HG02571 (cell line): ENCODE results near the gene IL24.

Source experiments
- ATAC-seq: cut with Tn5 transposase; IDR thresholded peaks from one replicate; pipeline ENCODE4 v1.9.1; 2021; ENCODE audit warnings: mild to moderate bottlenecking, moderate library complexity; ENCODE audit not compliant: unreplicated experiment

Gene IL24

DNA sequence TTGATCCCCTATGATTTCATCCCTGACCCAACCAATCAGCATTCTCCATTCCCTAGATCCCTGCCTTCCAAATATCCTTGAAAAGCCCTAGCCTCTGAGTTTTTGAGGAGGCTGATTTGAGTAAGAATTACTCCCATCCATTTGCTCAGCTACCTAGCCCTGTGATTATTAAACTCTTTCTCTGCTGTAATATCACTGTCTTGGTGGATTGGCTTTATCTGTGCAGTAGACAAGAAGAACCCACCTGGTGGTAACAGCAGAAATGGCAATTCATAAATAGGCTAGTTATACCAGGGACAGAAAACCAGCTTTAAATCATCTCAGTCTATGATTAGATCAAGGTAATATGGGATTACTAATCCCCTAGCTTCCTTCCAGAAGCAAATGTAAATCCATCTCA is 18.8 kb upstream of the IL24 start:
- no peak for ATAC-seq

DNA sequence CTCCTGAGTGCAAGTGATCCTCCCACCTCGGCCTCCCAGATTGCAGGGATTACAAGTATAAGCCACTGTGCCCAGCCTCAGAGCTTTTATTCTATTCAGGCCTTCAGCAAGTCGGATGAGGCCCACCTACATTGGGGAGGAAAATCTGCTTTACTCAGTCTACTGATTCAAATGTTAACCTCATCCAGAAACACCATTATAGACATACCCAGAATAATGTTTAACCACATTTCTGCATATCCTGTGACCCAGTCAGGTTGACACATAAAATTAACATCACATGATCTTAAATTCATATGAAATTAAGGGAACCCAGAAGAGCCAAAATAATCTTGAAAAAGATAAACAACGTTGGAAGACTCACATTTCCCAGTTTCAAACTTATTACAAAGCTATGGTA is 16.9 kb upstream of the IL24 start:
- ATAC-seq: no peak

DNA sequence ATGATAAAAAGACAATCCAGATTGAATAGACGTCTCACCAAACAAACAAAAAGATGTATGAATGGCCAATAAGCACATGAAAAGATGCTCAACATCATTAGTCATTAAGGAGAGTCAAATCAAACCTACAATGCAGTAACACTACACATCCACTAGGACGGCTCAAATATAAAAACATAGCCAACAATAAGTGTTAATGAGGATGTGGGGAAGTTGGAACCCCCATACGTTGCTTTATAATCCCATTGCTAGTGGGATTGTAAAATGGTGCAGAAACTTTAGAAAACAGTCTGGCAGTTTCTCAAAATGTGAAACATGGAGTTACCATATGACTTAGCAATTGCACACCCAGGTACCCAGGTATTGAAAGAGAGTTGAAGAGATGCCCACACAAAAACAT is 14.7 kb upstream of the IL24 start:
- ATAC-seq: no peak

DNA sequence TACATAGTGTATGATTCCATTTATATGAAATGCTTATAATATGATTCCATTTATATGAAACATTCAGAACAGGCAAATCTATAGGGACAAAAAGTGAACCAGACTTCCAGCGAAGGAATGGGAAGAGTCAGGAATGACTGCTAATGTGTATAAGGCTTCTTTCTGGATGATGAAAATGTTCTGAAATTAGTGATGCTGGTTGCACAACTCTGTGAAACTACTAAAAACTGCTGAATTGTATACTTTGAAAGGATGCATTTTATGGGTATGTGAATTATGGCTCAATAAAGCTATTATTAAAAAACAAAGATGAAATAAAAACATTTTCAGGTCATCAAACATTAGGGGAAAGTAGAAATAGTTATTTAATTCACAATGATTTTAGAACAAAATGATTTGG is 14.1 kb upstream of the IL24 start:
- no peak for ATAC-seq

DNA sequence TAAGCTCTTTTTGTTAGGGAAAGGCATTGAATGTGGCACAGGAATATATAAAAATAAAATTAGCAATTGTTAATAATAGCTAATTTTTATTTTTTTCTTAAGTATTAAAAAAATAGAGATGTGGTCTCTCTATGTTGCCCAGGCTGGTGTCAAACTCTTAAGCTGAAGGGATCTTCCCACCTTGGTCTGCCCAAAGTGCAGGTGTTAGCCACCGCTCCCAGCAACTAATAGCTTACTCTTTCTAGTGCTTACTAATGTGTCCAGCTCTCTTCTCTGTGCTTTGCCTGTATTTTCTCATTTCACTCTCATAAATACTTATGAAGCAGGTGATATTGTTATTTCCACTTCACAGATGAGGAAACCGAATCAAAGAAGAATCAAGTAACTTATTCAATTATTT is 13.4 kb upstream of the IL24 start:
- ATAC-seq: no peak

DNA sequence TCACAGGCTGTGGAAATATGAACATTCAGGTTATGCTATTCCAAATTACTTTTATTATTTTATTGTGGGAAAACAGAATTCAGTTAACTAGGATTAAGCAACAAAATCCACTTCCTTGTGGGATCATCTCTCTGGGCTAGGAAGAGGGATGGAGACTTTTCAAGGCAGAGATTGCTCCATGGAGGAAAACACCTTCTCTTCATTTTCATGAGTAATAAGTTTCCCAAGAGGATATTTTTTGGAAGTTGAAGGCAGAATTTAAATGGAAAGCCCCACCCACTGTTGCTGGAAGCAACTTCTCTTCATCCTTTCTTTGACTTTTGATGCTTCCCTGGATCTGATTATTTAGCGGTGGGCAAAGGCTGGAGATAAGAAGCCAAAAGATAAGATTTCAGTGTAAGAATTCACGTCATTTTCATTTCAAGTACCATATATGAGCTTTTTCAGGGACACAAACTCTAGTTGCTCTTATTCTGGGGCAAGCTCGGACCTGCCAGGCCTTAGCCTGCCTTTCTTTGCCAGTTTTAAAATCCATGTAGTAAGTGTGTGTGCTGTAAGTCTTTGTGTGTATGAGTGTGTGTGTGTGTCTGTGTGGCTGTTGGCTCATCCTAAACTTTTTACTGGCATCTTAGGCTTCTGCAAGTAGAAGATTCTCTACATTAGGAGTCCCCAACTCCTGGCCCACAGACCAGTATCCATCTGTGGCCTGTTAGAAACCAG is 11.7 kb upstream of the IL24 start:
- ATAC-seq: no peak

DNA sequence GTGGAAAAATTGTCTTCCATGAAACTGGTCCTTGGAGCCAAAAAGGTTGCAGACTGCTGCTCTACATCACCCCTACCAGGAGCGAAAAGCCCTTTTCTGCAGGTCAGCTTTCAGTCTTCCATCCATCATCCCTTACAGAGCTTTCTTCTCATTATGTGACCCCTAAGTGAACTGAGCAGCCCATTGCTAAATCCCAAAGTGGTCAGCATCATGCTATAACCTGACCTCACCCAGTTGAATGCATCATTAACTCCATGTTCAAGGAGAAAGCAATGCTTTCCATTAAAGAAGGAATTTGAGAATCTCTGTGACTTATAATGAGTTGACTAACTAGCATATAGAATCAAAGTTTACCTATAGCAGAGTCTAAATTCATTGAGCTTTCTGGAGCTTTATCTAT is 10.4 kb upstream of the IL24 start:
- no peak for ATAC-seq

DNA sequence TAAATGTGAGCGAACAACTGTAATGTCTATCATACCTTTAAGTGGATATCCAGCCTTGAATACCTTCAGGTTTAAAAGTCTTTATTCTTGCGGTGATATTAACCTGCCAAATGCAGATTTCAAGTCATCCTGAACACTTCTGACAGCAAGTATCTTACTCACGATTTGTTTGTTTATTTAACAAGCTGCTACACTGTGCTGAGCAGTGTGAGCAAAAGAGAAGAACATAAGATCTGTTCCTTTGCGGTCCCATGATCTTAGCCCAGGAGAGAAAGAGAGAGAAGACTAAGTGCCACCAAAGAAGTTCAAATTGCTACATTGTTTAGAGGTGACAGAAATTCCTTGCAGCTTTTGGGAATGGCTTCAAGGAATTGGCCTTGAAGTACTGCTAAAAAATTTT is 9.5 kb upstream of the IL24 start:
- ATAC-seq: no peak

DNA sequence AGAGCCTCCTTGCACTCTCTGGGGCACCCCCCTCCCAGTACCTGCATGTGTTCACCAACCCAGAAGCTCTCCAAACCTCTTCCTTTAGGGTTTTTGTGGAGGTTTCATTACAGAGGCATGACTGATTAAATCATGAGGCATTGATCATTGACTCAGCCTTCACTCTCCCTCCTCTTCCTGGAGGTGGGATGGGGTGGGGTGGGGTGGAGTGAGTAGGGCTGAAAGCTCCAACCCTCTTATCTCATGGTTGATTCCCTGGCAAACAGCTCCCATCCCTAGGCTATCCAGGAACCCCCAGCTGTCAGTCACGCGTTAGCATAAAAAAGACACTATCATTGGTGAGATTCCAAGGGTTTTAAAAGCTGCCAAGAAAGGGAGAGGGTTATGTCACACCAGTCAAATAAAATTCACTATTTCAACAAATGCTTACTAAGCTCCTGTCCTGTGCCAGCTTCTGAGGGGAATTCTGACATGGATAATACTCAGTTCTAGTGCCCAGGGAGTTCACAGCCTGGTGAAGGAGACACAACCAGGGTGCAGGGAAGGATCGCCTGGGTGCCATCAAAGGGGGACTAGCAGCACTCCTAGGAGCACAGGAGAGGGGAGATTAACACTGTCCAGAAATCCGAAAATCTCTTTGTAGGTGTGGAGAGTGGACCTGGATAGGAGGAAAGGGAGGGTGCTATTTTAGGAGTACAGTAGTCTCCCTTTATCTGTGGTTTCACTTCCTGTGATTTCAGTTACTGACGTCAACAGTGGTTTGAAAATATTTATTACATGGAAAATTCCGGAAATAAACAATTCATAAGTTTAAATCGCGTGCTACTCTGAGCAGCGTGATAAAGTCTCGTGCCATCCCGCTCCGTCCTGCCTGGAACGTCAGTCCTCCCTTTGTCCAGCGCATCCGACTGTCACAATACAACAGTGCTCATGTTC is 6.8 kb upstream of the IL24 start:
- ATAC-seq: no peak

DNA sequence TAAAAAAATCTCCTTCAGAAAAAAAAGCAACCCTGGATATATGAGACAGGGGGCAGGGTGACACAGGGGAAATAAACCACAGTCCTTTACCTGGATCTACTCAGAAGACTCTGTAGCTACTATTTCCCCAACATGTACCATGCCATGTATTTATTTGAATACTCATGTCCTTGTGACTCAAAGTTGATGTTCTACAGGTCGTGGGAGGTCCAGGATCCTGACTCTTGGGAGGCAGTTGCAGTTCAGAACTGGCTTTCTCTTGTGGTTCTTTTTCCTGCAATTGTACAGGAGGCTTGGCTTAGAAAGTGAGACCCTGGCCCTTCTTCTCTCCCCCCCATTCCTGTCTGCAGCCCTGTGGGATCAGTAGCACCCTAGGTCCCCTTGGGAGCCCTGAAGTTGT is 5.8 kb upstream of the IL24 start:
- no peak for ATAC-seq

DNA sequence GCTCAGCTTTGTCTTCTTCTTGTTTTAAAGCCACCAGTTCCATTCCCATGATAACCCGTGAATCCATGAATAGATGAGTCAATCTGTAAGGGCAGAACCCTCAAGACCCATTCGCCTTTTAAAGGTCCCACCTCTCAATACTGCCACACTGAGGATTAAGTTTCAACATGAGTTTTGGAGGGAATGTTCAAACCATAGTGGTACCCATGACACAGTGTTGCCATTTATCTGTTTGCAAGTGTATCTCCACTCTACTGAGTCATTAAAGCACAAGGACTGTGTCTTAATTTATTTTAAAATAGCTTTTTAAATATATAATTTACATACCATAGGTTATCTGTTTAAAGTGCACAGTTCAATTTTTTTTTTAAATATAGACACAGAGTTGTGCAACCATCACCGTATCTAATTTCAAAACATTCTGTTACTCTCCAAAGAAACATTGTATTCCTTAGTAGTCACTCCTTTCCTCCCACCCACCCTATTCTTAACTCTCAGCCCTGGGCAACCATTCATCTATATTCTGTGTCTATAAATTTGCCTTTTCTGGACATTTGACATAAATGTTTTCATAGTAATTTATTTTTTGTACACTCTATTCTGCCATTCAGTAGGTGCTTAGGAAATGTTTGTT is 4.8 kb upstream of the IL24 start:
- ATAC-seq: no peak

DNA sequence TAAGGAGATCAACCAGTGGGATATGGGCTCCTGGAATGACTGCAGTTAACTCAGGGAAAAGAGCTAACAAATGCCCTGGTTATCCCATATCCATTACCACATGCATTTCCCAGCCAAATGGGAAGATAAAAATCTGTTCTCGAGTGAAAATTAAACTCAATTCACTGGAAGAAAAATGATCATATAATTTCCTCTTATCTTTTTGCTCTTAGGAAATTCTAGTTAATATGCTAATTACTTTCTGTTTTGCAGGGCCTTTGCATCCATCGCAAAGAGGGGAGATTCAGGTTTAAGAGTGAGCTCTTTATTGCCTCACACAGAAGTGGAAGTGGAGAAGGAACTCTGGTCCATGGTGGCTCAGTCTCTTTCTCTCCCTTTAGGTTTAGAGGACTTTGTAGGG is 3.9 kb upstream of the IL24 start:
- no peak for ATAC-seq

DNA sequence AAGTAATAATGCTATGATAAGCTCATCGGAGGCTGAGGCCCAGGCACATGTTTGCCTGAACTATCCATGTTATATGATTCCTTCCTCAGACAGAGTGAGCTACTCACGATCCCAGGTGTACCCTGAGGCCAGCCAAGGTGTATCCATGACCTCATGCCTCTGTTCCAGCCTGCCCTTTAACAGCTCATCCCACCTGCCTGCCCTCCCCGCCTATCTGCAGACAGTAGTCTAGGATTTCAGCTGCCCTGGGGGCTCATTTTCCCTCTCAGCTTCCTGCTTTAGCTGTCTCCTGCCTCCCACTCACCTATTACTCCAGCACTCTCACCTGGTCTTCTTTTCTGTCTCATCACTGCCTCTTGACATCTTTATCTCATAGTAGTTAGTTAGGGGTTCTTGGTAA is 1.9 kb upstream of the IL24 start:
- ATAC-seq: no peak

DNA sequence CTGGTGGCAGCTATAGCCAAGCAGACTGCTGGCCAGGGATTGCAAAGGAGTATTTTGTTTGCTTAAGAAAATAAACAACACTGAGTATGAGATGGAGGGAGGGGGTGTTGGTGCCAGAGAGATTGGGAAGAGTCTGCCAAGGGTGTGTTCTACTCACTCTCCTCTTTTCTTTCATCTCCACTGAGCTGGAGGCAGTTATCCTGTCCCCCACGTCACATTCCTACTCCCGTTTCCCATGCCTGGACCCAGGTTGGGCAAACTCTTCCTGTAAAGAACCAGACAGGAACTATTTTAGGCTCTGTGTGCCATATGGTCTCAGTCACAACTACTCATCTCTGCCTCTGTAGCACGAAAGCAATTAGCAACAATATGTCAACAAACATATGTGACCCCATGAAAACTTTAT is 1.4 kb upstream of the IL24 start:
- no peak for ATAC-seq

DNA sequence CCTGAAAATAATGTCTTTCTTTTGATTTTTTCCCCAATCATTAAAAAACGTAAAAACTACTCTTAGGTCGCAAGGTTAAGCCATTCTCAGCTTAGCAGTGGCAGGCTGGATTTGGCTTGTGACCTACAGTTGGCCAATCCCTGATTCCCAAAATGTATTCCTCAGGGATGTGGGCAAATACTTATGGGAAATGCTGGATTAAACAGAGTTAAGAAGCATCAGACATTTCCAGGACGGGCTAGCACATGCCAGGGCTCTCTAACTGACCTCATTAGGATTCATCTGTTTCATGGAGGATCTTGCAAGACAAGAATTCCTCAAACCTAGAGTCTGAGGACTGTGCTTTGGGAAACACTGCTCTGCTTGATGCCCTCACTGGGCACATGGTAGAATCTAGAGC is 982 bp upstream of the IL24 start:
- no peak for ATAC-seq

DNA sequence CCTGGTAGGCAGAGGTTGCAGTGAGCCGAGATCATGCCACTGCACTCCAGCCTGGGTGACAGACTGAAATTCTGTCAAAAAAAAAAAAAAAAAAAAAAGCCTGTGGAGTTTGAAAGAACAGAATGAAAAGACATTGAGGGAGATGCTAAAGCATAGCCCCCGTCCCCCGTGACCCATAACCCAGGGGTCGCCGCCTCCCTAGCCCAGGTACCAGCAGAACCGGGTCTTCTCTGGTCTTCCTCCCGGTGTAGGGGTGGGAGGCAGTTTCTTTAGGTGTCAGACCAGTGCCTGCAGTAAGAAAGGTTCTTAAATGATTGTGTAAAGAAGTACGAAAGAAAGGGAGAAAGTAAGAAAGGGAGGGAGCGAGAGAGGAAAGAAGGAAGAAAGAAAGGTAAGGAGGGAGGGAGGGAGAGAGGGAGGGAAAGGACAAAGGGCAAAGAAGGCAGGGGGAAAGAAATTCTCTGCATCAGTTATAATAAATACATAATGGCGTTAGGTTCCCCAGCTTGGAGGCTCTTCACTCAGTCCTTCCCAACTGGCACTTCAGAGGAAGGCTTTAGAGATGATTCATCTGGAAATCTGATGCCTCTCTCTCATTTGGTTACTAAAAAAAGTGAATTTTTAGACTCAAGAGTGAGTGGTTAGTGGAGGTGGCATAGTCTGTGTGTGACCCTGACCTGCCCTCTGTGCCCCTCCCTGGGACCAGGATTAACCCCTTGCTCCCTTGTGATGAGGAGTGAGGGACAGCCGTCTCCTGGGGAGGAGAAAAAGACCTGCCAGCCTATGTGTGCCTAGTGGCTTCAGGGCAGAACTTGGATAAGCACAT is 1.1 kb downstream of the IL24 start:
- ATAC-seq: no peak

DNA sequence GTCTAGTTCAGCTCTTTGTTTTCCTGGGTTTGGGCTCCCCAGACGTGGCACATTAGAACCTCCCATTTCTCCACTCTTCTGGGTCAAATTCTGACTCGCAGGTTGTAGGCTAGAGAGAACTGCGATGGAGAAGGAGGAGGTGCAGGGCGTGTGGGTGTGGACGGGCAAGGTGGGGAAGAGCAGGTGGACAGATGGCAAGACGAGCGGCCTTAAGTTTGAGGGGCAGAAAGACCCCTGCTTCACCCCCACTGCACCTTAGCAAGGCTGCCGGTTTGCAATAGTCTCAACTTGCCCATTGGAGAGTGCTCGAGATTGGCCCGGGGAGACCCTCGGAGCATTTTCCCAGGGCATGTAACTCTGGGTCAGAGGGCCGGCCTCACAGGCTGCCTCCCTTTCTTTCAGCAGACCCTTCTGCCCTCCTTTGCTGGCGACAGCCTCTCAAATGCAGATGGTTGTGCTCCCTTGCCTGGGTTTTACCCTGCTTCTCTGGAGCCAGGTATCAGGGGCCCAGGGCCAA is 1.7 kb downstream of the IL24 start:
- ATAC-seq: no peak

DNA sequence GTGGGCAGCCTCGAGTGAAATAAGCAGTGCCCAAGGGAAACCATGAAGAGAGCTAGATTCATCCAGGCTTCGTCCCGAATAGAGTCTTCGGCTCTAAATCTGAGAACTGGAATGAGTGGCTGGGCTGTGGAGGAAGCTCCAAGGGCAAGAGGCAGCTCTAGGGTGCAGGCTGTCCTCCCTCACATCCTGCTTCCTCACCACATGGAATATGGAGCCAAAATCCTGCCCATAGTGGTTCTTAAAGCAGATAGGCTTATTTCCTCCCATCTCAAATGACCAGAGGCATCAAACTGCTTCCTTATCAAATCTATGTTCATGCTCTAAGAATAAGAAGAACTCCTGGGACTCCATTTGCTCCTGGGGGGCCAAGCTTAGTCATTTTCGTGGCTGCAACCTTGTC is 2.5 kb downstream of the IL24 start:
- no peak for ATAC-seq

DNA sequence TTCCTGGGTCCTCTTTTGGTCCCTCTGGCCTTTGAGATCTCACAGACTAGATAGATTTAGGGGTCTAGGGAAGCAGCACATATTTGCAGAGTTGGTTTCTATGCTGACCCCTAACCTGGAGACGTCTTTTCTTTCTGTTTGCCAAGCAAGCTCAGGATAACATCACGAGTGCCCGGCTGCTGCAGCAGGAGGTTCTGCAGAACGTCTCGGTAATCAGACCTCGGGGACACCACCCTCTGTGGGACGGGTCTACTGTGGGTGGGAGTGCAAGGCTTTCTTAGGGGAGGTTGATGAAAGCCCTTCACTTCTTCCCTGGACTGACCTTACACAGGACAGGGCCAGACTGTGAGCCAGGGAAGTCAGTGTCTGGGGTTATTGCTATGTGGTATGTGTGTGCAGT is 2.9 kb downstream of the IL24 start:
- ATAC-seq: no peak

DNA sequence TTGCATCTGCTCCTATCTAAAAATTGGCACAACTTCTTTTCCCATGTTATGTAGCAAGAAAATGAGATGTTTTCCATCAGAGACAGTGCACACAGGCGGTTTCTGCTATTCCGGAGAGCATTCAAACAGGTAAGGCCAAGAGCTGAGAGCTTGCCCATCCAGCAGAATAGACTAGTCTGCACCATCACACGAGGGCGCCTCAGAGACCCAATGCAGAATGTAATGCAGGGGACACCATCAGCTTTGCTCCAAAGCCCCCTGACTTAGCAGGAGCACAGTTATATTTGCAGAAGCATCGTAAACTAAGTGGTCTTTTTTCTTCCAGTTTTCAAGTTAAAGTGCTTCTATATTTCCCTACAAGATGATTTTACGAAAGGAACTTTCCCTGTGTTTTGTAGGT is 4.7 kb downstream of the IL24 start:
- no peak for ATAC-seq

DNA sequence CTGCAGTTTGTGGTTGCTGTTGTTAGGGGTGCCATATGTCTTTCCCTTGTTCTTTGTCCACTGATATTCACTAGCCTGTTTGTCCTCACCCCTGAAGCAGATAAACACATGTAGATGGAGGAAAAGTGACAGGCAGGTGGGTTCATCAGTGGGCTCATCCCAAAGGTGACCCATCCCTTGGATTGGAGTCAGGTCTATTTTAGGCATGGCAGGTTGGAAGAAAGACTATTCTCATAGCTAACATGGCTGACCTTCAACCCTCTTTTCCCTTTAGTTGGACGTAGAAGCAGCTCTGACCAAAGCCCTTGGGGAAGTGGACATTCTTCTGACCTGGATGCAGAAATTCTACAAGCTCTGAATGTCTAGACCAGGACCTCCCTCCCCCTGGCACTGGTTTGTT is 5.5 kb downstream of the IL24 start:
- ATAC-seq: no peak
